CD14-positive monocyte (primary cell): Measurements from ENCODE around the gene CENPP. TPM values are rescaled to one million over a fixed set of nuclear protein-coding genes. Genes with fewer than 3 reads are reported as not detected.

ENCODE experiments used
- DNase-seq, 3 donors: peaks; one replicate each; pipeline ENCODE4 v3.0.0-alpha.2; 2011 to 2022
- H2AFZ ChIP-seq: 2 replicates; pipeline ENCODE4 v1.6.0; 2012; ENCODE audit warnings: mild to moderate bottlenecking, low read depth, low read length, inconsistent platforms; ENCODE audit not compliant: insufficient read depth, poor library complexity, severe bottlenecking
- H3K27ac ChIP-seq, 2 donors: 1 replicate in 1 of 2; 2 replicates in 1 of 2; pipeline ENCODE4 v1.5.1; 2012 to 2013; ENCODE audit warnings: low read length in 2 of 2, control low read depth in 1 of 2, inconsistent platforms in 1 of 2, low read depth in 1 of 2, mild to moderate bottlenecking in 1 of 2
- H3K27me3 ChIP-seq, 2 donors: one replicate each; pipeline versions ENCODE4 v1.6.0 to v1.6.1; 2011 to 2013; ENCODE audit warnings: low read length in 2 of 2; ENCODE audit not compliant: control insufficient read depth in 2 of 2, insufficient read depth in 2 of 2
- H3K36me3 ChIP-seq, 2 donors: replicated peaks in 1 of 2; 1 replicate in 1 of 2; 2 replicates in 1 of 2; pipeline versions ENCODE4 v1.5.1 to v1.6.1; 2012 to 2013; ENCODE audit warnings: low read length in 2 of 2, control low read depth in 1 of 2, inconsistent platforms in 1 of 2, mild to moderate bottlenecking in 1 of 2; ENCODE audit not compliant: insufficient read depth in 2 of 2, control insufficient read depth in 1 of 2
- H3K4me1 ChIP-seq, 2 donors: 1 replicate in 1 of 2; 2 replicates in 1 of 2; pipeline versions ENCODE4 v1.5.1 to v1.6.1; 2012 to 2013; ENCODE audit warnings: low read length in 2 of 2, control low read depth in 1 of 2, inconsistent platforms in 1 of 2, mild to moderate bottlenecking in 1 of 2, moderate library complexity in 1 of 2; ENCODE audit not compliant: insufficient read depth in 2 of 2, control insufficient read depth in 1 of 2
- H3K4me2 ChIP-seq: replicated peaks from 2 replicates; pipeline ENCODE3; 2012; ENCODE audit warnings: low read length, moderate library complexity, mild to moderate bottlenecking; ENCODE audit not compliant: poor library complexity, severe bottlenecking; ENCODE audit errors: extremely low read depth
- H3K4me3 ChIP-seq, 3 experiments: fragments of 200-600 bp in 1 of 3; sonication (generic) in 1 of 3; replicated peaks in 1 of 3; 1 replicate in 2 of 3; 2 replicates in 1 of 3; pipeline ENCODE4 v1.5.1; 2011 to 2013; ENCODE audit warnings: low read length in 3 of 3, mild to moderate bottlenecking in 3 of 3, control low read depth in 2 of 3, low read depth in 2 of 3, inconsistent platforms in 1 of 3, moderate library complexity in 1 of 3
- H3K79me2 ChIP-seq: 2 replicates; pipeline ENCODE4 v1.6.0; 2012; ENCODE audit warnings: mild to moderate bottlenecking, control low read depth, inconsistent platforms, low read length, moderate library complexity; ENCODE audit not compliant: insufficient read depth
- H3K9ac ChIP-seq: 2 replicates; pipeline ENCODE4 v1.6.0; 2017; ENCODE audit warnings: low read length, mild to moderate bottlenecking; ENCODE audit not compliant: insufficient read depth, poor library complexity, severe bottlenecking
- H3K9me3 ChIP-seq, 2 donors: replicated peaks in 1 of 2; 1 replicate in 1 of 2; 2 replicates in 1 of 2; pipeline versions ENCODE4 v1.5.1 to v1.6.1; 2012 to 2013; ENCODE audit warnings: low read length in 2 of 2, control low read depth in 1 of 2; ENCODE audit not compliant: control insufficient read depth in 1 of 2, insufficient read depth in 1 of 2
- H4K20me1 ChIP-seq: 2 replicates; pipeline ENCODE4 v1.6.0; 2012; ENCODE audit warnings: mild to moderate bottlenecking, low read length, control low read depth, moderate library complexity; ENCODE audit not compliant: insufficient read depth
- H3K27ac Mint-ChIP-seq, 7 donors: one replicate each; pipeline ENCODE4 v1.8.0; 2020; ENCODE audit warnings: mild to moderate bottlenecking in 7 of 7, mixed read lengths in 7 of 7, moderate library complexity in 6 of 7, inconsistent platforms in 2 of 7
- H3K27me3 Mint-ChIP-seq, 3 donors: one replicate each; pipeline ENCODE4 v1.8.0; 2021 to 2022; ENCODE audit warnings: low read depth in 3 of 3, mild to moderate bottlenecking in 3 of 3, mixed read lengths in 3 of 3, moderate library complexity in 3 of 3, inconsistent platforms in 1 of 3
- H3K36me3 Mint-ChIP-seq, 2 donors: one replicate each; pipeline ENCODE4 v1.8.0; 2020; ENCODE audit warnings: mixed read lengths in 2 of 2, inconsistent platforms in 1 of 2, mild to moderate bottlenecking in 1 of 2
- H3K4me1 Mint-ChIP-seq: one replicate; pipeline ENCODE4 v1.8.0; 2020; ENCODE audit warnings: mild to moderate bottlenecking, mixed read lengths
- H3K4me3 Mint-ChIP-seq, 2 donors: one replicate each; pipeline ENCODE4 v1.8.0; 2020; ENCODE audit warnings: mild to moderate bottlenecking in 2 of 2, mixed read lengths in 2 of 2, moderate library complexity in 1 of 2
- H3K9me3 Mint-ChIP-seq, 7 donors: one replicate each; pipeline ENCODE4 v1.8.0; 2020 to 2022; ENCODE audit warnings: mixed read lengths in 7 of 7, mild to moderate bottlenecking in 6 of 7, moderate library complexity in 6 of 7, inconsistent platforms in 2 of 7
- WGBS: methylation state at CpG from one replicate; pipeline ENCODE4 v1.1.5; 2013; ENCODE audit warnings: missing lambda C conversion rate; ENCODE audit not compliant: insufficient coverage; 5-methylcytosine and 5-hydroxymethylcytosine counted together
- intact Hi-C, 2 donors: fragments of 100-400 bp; cut with micrococcal nuclease; formaldehyde crosslinking; loops; one replicate each; pipeline versions ENCODE4 v1.15.0 to v1.15.1; 2023
- polyA plus RNA-seq, 3 donors: library from polyadenylated mRNA; depleted of rRNA in 1 of 3; unstranded in 2 of 3; stranded (reverse) in 1 of 3; fragments of 300-500 nt in 2 of 3; fragments of >200 nt in 1 of 3; fragmentation: Illumina TruSeq in 2 of 3; gene quantifications; 1 replicate in 2 of 3; 2 replicates in 1 of 3; pipeline ENCODE4 v1.2.3, GENCODE V29; 2012 to 2021
- TF ChIP-seq, protein P1 (sequence below): fragments of 200-600 bp; IDR thresholded peaks from one replicate; pipeline ENCODE4 v1.8.0; 2022; ENCODE audit warnings: antibody characterized with exemption, mild to moderate bottlenecking

Gene CENPP
- polyA plus RNA-seq, 3 donors, result 0.50 to 1.1 (median 1.1) TPM

DNA sequence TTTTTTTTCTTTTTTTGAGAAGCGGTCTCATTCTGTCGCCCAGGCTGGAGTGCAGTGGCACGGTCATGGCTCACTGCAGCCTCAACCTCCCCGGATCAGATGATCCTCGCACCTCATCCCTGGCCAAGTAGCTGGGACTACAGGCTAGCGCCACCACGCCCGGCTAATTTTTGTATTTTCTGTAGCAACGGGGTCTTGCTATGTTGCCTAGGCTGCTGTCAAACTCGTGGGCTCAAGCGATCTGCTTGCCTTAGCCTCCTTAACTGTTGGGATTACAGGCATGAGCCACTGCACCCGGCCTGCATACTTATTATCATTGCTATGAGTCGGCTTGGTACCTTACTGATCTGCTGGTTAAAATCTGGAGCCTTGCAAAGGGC is 31.5 kb upstream of the CENPP start:
- H3K9me3 Mint-ChIP-seq, result no peaks in the 10 kb centered on the region
- Histone ChIP-seq H3K79me2 (peaks cover 42% of the 10 kb centered on the region), H3K36me3 (peaks cover 25 to 34% of the 10 kb centered on the region in 2 donors), H3K27me3 (no peaks in the 10 kb centered on the region), H3K9me3 (no peaks in the 10 kb centered on the region), H3K4me2 (peak overlapping the region; percentile 92), H2AFZ (peak overlapping the region; percentile 95), H4K20me1 (no peaks in the 10 kb centered on the region), H3K9ac (peak overlapping the region; percentile 73), H3K4me1 (peaks cover 14 to 23% of the 10 kb centered on the region in 2 donors), H3K27ac (peak overlapping the region; percentile 73 to 89), H3K4me3 (peak overlapping the region; percentile 79 to 93 (median 84))
- TF ChIP-seq, protein P1, sequence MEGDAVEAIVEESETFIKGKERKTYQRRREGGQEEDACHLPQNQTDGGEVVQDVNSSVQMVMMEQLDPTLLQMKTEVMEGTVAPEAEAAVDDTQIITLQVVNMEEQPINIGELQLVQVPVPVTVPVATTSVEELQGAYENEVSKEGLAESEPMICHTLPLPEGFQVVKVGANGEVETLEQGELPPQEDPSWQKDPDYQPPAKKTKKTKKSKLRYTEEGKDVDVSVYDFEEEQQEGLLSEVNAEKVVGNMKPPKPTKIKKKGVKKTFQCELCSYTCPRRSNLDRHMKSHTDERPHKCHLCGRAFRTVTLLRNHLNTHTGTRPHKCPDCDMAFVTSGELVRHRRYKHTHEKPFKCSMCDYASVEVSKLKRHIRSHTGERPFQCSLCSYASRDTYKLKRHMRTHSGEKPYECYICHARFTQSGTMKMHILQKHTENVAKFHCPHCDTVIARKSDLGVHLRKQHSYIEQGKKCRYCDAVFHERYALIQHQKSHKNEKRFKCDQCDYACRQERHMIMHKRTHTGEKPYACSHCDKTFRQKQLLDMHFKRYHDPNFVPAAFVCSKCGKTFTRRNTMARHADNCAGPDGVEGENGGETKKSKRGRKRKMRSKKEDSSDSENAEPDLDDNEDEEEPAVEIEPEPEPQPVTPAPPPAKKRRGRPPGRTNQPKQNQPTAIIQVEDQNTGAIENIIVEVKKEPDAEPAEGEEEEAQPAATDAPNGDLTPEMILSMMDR, result no peak
- no peaks in the 10 kb centered on the region for H3K27me3 Mint-ChIP-seq
- peak overlapping the region; percentile 15 to 93 (median 88) for H3K27ac Mint-ChIP-seq
- intact Hi-C loops, result loop anchor here (5.0 to 10.0 kb wide), 2 partner anchors 33 to 179 kb away; partner anchors contain the start of genes SPTLC1 (in 2 of the 2), CENPP (in 1 of the 2) and NOL8 (in 1 of the 2)
- WGBS, result 34% methylated on average over 13 of the region's 13 CpGs
- H3K36me3 Mint-ChIP-seq, result peaks cover 22 to 25% of the 10 kb centered on the region in 2 donors
- peak overlapping the region; percentile 92 to 97 for H3K4me3 Mint-ChIP-seq
- peak in 1 of 3 donors; percentile 5 for DNase-seq
- peaks cover 20% of the 10 kb centered on the region for H3K4me1 Mint-ChIP-seq

DNA sequence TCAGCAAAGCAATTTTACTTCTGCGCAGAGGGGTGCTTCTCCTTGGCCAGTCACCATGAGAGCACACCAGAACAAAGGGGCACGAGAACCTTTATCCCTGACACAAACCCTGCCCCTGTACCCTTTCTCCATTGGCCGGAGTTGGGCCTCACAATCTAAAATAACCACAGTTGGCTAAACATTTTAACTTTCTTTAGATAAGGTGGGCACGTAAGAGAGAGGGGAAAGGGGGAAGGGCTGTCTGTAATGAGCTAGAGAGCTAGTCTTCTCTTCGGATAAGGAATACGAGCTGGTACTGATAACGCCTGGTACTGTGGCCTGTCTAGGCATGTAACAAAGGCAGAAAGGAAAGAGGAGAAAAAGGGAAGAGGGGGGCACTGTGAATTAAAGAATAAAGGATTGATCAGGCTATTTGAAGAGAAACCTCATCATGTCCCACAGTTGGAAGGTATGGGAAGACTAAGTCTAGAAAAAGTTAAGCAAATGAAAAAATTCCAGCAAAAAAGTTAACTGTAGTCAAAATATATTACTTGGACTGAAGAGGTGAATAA is 30.4 kb upstream of the CENPP start:
- Mint-ChIP-seq H3K36me3 (peaks cover 28 to 33% of the 10 kb centered on the region in 2 donors), H3K4me3 (no peak overlapping the region), H3K4me1 (peaks cover 20% of the 10 kb centered on the region), H3K27me3 (no peaks in the 10 kb centered on the region), H3K9me3 (no peaks in the 10 kb centered on the region), H3K27ac (no peak overlapping the region)
- 81% methylated on average over 5 of the region's 7 CpGs for WGBS
- intact Hi-C loops, result loop anchor here (10.0 kb wide), 1 partner anchor 181 kb away; the partner anchor contains the start of gene SPTLC1 (in 2 of the 2)
- H3K79me2 ChIP-seq, result peaks cover 32% of the 10 kb centered on the region
- no peaks in the 10 kb centered on the region for H4K20me1 ChIP-seq
- H3K27me3 ChIP-seq, result no peaks in the 10 kb centered on the region
- TF ChIP-seq, protein P1, result no peak
- no peaks in the 10 kb centered on the region for H3K9me3 ChIP-seq
- no peak for DNase-seq
- H3K4me3 ChIP-seq, result no peak overlapping the region
- H3K36me3 ChIP-seq, result peaks cover 35 to 43% of the 10 kb centered on the region in 2 donors
- H3K27ac ChIP-seq, result no peak overlapping the region
- peak overlapping the region; percentile 95 for H2AFZ ChIP-seq
- no peak overlapping the region for H3K9ac ChIP-seq
- peaks cover 14 to 23% of the 10 kb centered on the region in 2 donors for H3K4me1 ChIP-seq
- H3K4me2 ChIP-seq, result no peak overlapping the region
